Esophagus muscularis mucosa (tissue), 4 donors: ENCODE results near the gene MTERF1. TPM values are rescaled to one million over a fixed set of nuclear protein-coding genes. Genes with fewer than 3 reads are reported as not detected.

Experiments
- DNase-seq: peaks from one replicate; pipeline ENCODE4 v3.0.0-alpha.2; 2017; ENCODE audit errors: extremely low spot score
- H3K27ac ChIP-seq, 4 donors: fragments of 200-600 bp; sonication (generic); replicated peaks in 1 of 4; 1 replicate in 3 of 4; 2 replicates in 1 of 4; pipeline ENCODE4 v1.5.1; 2016 to 2019; ENCODE audit warnings: mild to moderate bottlenecking in 1 of 4
- H3K27me3 ChIP-seq, 4 donors: fragments of 200-600 bp; sonication (generic); one replicate each; pipeline versions ENCODE4 v1.5.1 to v1.6.0; 2016 to 2019
- H3K36me3 ChIP-seq, 4 donors: fragments of 200-600 bp; sonication (generic); one replicate each; pipeline ENCODE4 v1.5.1; 2016 to 2019
- H3K4me1 ChIP-seq, 4 donors: fragments of 200-600 bp; sonication (generic); one replicate each; pipeline ENCODE4 v1.5.1; 2016 to 2019
- H3K4me3 ChIP-seq, 4 donors: fragments of 200-600 bp; sonication (generic); 1 replicate in 2 of 4; 2 replicates in 2 of 4; pipeline ENCODE4 v1.5.1; 2016 to 2019; ENCODE audit warnings: mild to moderate bottlenecking in 4 of 4, moderate library complexity in 1 of 4
- H3K9me3 ChIP-seq, 4 donors: fragments of 200-600 bp; sonication (generic); 1 replicate in 3 of 4; 2 replicates in 1 of 4; pipeline ENCODE4 v1.5.1; 2016 to 2019
- CTCF ChIP-seq, 3 experiments: fragments of 200-600 bp in 2 of 3; fragments of 450-650 bp in 1 of 3; sonication (generic) in 2 of 3; IDR thresholded peaks; one replicate each; pipeline ENCODE4 v1.5.1; 2017 to 2019; ENCODE audit warnings: antibody characterized with exemption in 3 of 3, mild to moderate bottlenecking in 2 of 3, moderate library complexity in 1 of 3
- EP300 ChIP-seq: sonication (generic); formaldehyde crosslinking; IDR thresholded peaks from one replicate; pipeline ENCODE4 v1.6.1; 2017; ENCODE audit warnings: antibody characterized with exemption
- POLR2A ChIP-seq: fragments of 450-650 bp; IDR thresholded peaks from one replicate; pipeline ENCODE4 v1.6.1; 2017; ENCODE audit warnings: antibody characterized with exemption, moderate library complexity, mild to moderate bottlenecking, low read depth
- POLR2AphosphoS5 ChIP-seq, 2 donors: sonication (generic); formaldehyde crosslinking; IDR thresholded peaks; one replicate each; pipeline ENCODE4 v1.6.1; 2017; ENCODE audit warnings: antibody characterized with exemption in 2 of 2
- WGBS: methylation state at CpG from one replicate; pipeline ENCODE4 v1.1.5; 2018; 5-methylcytosine and 5-hydroxymethylcytosine counted together
- intact Hi-C: fragments of 100-400 bp; cut with DNase I; formaldehyde crosslinking; loops from one replicate; pipeline ENCODE4 v1.15.1; 2023
- total RNA-seq, 4 donors: library from RNA; depleted of rRNA; stranded (reverse); fragments of >200 nt; gene quantifications; one replicate each; pipeline versions ENCODE4 v1.1.0 to v1.2.1, GENCODE V29; 2016

Gene MTERF1
- total RNA-seq, 4 donors from 2014 or later: 4.3 to 7.9 (median 5.2) TPM

GRCh38 chr7:91880016-91880412, 488 bp downstream of the MTERF1 start:
- DNase-seq: no peak
- peak overlapping the region; percentile 62 to 75 (median 68) for H3K27ac ChIP-seq
- peaks cover 14 to 21% (median 17%) of the 10 kb centered on the region in 4 donors for H3K4me1 ChIP-seq
- H3K9me3 ChIP-seq: no peaks in the 10 kb centered on the region
- no peak for TF ChIP-seq CTCF (IDR thresholded peaks at IDR 0.05)
- no peak for TF ChIP-seq EP300
- TF ChIP-seq POLR2A: no peak
- no peak for TF ChIP-seq POLR2AphosphoS5 (IDR thresholded peaks at IDR 0.05)
- no peaks in the 10 kb centered on the region for H3K27me3 ChIP-seq
- intact Hi-C loops: loop anchor here (5.0 to 10.0 kb wide), 3 partner anchors 62 to 795 kb away; partner anchors contain the start of gene AKAP9
- 3% methylated on average over 9 of the region's 9 CpGs for WGBS
- peak overlapping the region; percentile 66 to 85 (median 75) for H3K4me3 ChIP-seq
- peaks cover 0 to 12% (median 0%) of the 10 kb centered on the region in 4 donors for H3K36me3 ChIP-seq

GRCh38 chr7:91876391-91877133, 3.9 kb downstream of the MTERF1 start:
- no peaks in the 10 kb centered on the region for H3K27me3 ChIP-seq
- H3K27ac ChIP-seq: no peak overlapping the region
- 73% methylated on average over 4 of the region's 4 CpGs for WGBS
- H3K4me3 ChIP-seq: no peak overlapping the region
- intact Hi-C loops: loop anchor here (5.0 kb wide), 1 partner anchor 44 kb away; no protein-coding TSS in a partner anchor
- TF ChIP-seq CTCF (IDR thresholded peaks at IDR 0.05) (peak in 1 of 3 experiments; percentile 6), POLR2AphosphoS5 (IDR thresholded peaks at IDR 0.05) (no peak)
- H3K4me1 ChIP-seq: peaks cover 14 to 21% (median 17%) of the 10 kb centered on the region in 4 donors
- DNase-seq: no peak
- no peaks in the 10 kb centered on the region for H3K9me3 ChIP-seq
- peaks cover 0 to 32% (median 7%) of the 10 kb centered on the region in 4 donors for H3K36me3 ChIP-seq

GRCh38 chr7:91875851-91876250, 4.7 kb downstream of the MTERF1 start:
- Histone ChIP-seq H3K36me3 (peaks cover 0 to 32% (median 7%) of the 10 kb centered on the region in 4 donors), H3K27me3 (no peaks in the 10 kb centered on the region), H3K4me3 (no peak overlapping the region), H3K9me3 (no peaks in the 10 kb centered on the region), H3K4me1 (peaks cover 10 to 21% (median 15%) of the 10 kb centered on the region in 4 donors), H3K27ac (no peak overlapping the region)
- no peak for DNase-seq
- WGBS: 82% methylated on average over 3 of the region's 3 CpGs
- intact Hi-C loops: loop anchor here (5.0 kb wide), 1 partner anchor 44 kb away; no protein-coding TSS in a partner anchor
- TF ChIP-seq POLR2AphosphoS5 (IDR thresholded peaks at IDR 0.05): no peak
- TF ChIP-seq POLR2A: no peak
- TF ChIP-seq CTCF (IDR thresholded peaks at IDR 0.05): no peak
- TF ChIP-seq EP300: no peak

GRCh38 chr7:91872928-91873327, 7.6 kb downstream of the MTERF1 start:
- intact Hi-C loops: no loop called here

More at GRCh38 chr7:91872928-91873327, 7.6 kb downstream of the MTERF1 start:
- DNase-seq: no peak
- no peak overlapping the region for H3K27ac ChIP-seq
- H3K9me3 ChIP-seq: no peaks in the 10 kb centered on the region
- H3K4me3 ChIP-seq: no peak overlapping the region
- no peaks in the 10 kb centered on the region for H3K27me3 ChIP-seq
- peaks cover 0 to 28% (median 7%) of the 10 kb centered on the region in 4 donors for H3K36me3 ChIP-seq
- peaks cover 0 to 5% (median 0%) of the 10 kb centered on the region in 4 donors for H3K4me1 ChIP-seq
- TF ChIP-seq CTCF (IDR thresholded peaks at IDR 0.05): no peak
- no peak for TF ChIP-seq POLR2A
- TF ChIP-seq POLR2AphosphoS5 (IDR thresholded peaks at IDR 0.05): no peak
- TF ChIP-seq EP300: no peak
